Measurements from ENCODE around the gene MMRN2. TPM values are rescaled to one million over a fixed set of nuclear protein-coding genes. Genes with fewer than 3 reads are reported as not detected.

The MMRN2 gene
- total and polyA plus RNA-seq, 12 donors, result 9.5 to 44.2 (median 28.4) TPM

- H3K27ac ChIP-seq, result no peak overlapping the region
- WGBS, 4 donors, result 67 to 83% (median 71%) methylated on average over 4 of the region's 4 CpGs
- no peak for TF ChIP-seq CTCF (IDR thresholded peaks at IDR 0.05)
- TF ChIP-seq POLR2A (IDR thresholded peaks at IDR 0.05), result no peak
- H3K4me1 ChIP-seq (replicated peaks in 1 of 2), result peaks cover 11 to 15% of the 10 kb centered on the region in 2 donors
- no peak for DNase-seq
- no peaks in the 10 kb centered on the region for H3K36me3 ChIP-seq (replicated peaks in 1 of 2)
- no peaks in the 10 kb centered on the region for H3K9me3 ChIP-seq (replicated peaks in 1 of 3)
- intact Hi-C loops (cut with DNase I), result loop anchor here (2.0 to 5.0 kb wide), 3 partner anchors 191 to 208 kb away; no protein-coding TSS in a partner anchor
- no peaks in the 10 kb centered on the region for H3K27me3 ChIP-seq
- H3K4me3 ChIP-seq, result no peak overlapping the region
Measured at GRCh38 chr10:86898511-86898910, 58.9 kb downstream of the MMRN2 start.

- Histone ChIP-seq H3K4me1 (replicated peaks in 1 of 2) (peaks cover 7 to 16% of the 10 kb centered on the region in 2 donors), H3K27ac (no peak overlapping the region), H3K36me3 (replicated peaks in 1 of 2) (no peaks in the 10 kb centered on the region), H3K4me3 (no peak overlapping the region), H3K27me3 (no peaks in the 10 kb centered on the region), H3K9me3 (replicated peaks in 1 of 3) (no peaks in the 10 kb centered on the region)
- TF ChIP-seq POLR2A (IDR thresholded peaks at IDR 0.05) (no peak), CTCF (IDR thresholded peaks at IDR 0.05) (no peak)
- no peak for DNase-seq
- intact Hi-C loops (cut with DNase I), result no loop called here
- WGBS, 4 donors, result 66 to 89% (median 69%) methylated on average over 3 of the region's 3 CpGs
Measured at GRCh38 chr10:86889997-86890396, 67.4 kb downstream of the MMRN2 start.

GRCh38 chr10:86888585-86889381 lies 68.6 kb downstream of the MMRN2 start:
- DNase-seq, result peak in 4 of 7 donors; percentile 31 to 62 (median 47)
- TF ChIP-seq CTCF (IDR thresholded peaks at IDR 0.05), result no peak
- TF ChIP-seq POLR2A (IDR thresholded peaks at IDR 0.05), result no peak
- H3K4me3 ChIP-seq, result no peak overlapping the region
- WGBS, 4 donors, result 46 to 51% (median 50%) methylated on average over 7 of the region's 7 CpGs
- H3K36me3 ChIP-seq (replicated peaks in 1 of 2), result no peaks in the 10 kb centered on the region
- H3K27ac ChIP-seq, result peak overlapping the region in 4 of 5 donors; percentile 4 to 64 (median 34)
- no peaks in the 10 kb centered on the region for H3K9me3 ChIP-seq (replicated peaks in 1 of 3)
- intact Hi-C loops (cut with DNase I), result no loop called here
- peaks cover 7 to 16% of the 10 kb centered on the region in 2 donors for H3K4me1 ChIP-seq (replicated peaks in 1 of 2)
- H3K27me3 ChIP-seq, result no peaks in the 10 kb centered on the region

Small RNA genes lying within 50 kb of the gene (small RNA-seq; reads per million reads assigned to genes)
- gene BMS1P3 (0 reads per million in 2 donors), gene RNU1-19P (0 to 0.08 reads per million in 2 donors)

Other genes starting within 250 kb of the MMRN2 start
- gene BMPR1A, start 201.0 kb downstream of the MMRN2 start, total RNA-seq, result 10 to 100 TPM; 21.2 to 55.9 (median 35.7) TPM
- gene BMPR1A, start 201.0 kb downstream of the MMRN2 start, polyA plus RNA-seq, result 10 to 100 TPM in 1 of 3 donors, 1 to 10 TPM in 2; 4.4 to 22.3 (median 4.4) TPM
- 1,000 to 10,000 TPM in 1 of 9 donors, 100 to 1,000 TPM in 8; 177 to 1,580 (median 418) TPM for gene SNCG, start 984 bp upstream of the MMRN2 start, total RNA-seq
- 1,000 to 10,000 TPM in 1 of 3 donors, 100 to 1,000 TPM in 2; 176 to 1,434 (median 799) TPM for gene SNCG, start 984 bp upstream of the MMRN2 start, polyA plus RNA-seq
- 10 to 100 TPM in 8 of 9 donors, 1 to 10 TPM in 1; 3.3 to 38.1 (median 21.0) TPM for gene ADIRF, start 10.9 kb upstream of the MMRN2 start, total RNA-seq
- gene ADIRF, start 10.9 kb upstream of the MMRN2 start, polyA plus RNA-seq, result 100 to 1,000 TPM in 1 of 3 donors, 10 to 100 TPM in 1, 1 to 10 TPM in 1; 6.6 to 592 (median 52.2) TPM
- 1 to 10 TPM in 3 of 9 donors, not detected in 6; 1.2 to 5.5 (median 2.0) TPM for gene FAM25A, start 62.7 kb upstream of the MMRN2 start, total RNA-seq
- gene FAM25A, start 62.7 kb upstream of the MMRN2 start, polyA plus RNA-seq, result 10 to 100 TPM in 1 of 3 donors, 1 to 10 TPM in 2; 4.3 to 36.6 (median 6.3) TPM
- 100 to 1,000 TPM; 159 to 279 (median 221) TPM for gene GLUD1, start 137.2 kb upstream of the MMRN2 start, total RNA-seq
- 100 to 1,000 TPM in 1 of 3 donors, 10 to 100 TPM in 2; 58.2 to 290 (median 80.9) TPM for gene GLUD1, start 137.2 kb upstream of the MMRN2 start, polyA plus RNA-seq
- gene SHLD2, start 137.6 kb upstream of the MMRN2 start, total RNA-seq, result 10 to 100 TPM; 22.8 to 49.9 (median 36.7) TPM
- 10 to 100 TPM; 18.3 to 64.9 (median 31.5) TPM for gene SHLD2, start 137.6 kb upstream of the MMRN2 start, polyA plus RNA-seq